22Rv1 (cell line): ENCODE measurements around the gene KRT9.
"Not testable (repeated sequence)": the region's sequence is repeated elsewhere in the genome, so short reads cannot be mapped to it uniquely, and the experiment has no call there.

Experiments used
- H3K27ac ChIP-seq: fragments of 450-650 bp; 2 replicates; pipeline ENCODE4 v1.5.1; 2017
- ZFX ChIP-seq: fragments of 450-650 bp; IDR thresholded peaks from 2 replicates; pipeline ENCODE4 v1.6.1; 2017; ENCODE audit warnings: antibody characterized with exemption, borderline replicate concordance
- TF ChIP-seq, protein P1 (sequence below): fragments of 450-650 bp; IDR thresholded peaks from 2 replicates; pipeline ENCODE4 v1.5.1; 2017; ENCODE audit warnings: mild to moderate bottlenecking

KRT9 gene

DNA sequence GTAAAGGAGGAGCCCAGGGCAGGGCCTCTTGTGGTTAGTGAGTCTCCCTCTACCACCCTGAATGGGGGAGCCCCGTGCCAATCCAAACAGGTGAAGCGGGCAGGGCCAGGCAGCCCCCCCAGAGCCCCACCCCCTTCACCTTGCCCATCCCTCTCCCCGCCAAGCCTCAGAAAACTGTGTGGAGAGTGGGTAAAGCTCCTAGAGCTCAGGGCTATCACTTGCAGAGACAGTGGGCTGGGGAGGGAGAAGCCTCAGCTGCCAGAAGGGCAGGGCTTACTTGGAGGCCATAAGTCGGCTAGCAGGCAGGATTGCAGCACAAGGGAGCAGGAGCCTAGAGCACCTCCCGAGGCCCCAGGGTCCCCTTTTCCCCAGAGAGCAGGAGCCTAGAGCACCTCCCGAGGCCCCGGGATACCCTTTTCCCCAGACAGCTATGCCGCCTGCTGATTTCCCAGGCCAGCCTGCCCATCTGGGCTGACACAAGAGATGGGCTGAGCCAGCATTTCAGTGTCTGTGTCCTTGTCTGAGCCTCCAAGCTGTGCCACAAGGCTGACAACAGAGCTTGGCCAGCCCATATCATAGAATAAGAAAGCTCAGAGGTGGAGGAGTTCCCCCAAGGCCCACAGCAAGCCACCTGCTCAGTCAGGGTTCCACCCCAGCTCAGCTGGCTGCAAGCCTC is 21.6 kb upstream of the KRT9 start:
- TF ChIP-seq, protein P1, sequence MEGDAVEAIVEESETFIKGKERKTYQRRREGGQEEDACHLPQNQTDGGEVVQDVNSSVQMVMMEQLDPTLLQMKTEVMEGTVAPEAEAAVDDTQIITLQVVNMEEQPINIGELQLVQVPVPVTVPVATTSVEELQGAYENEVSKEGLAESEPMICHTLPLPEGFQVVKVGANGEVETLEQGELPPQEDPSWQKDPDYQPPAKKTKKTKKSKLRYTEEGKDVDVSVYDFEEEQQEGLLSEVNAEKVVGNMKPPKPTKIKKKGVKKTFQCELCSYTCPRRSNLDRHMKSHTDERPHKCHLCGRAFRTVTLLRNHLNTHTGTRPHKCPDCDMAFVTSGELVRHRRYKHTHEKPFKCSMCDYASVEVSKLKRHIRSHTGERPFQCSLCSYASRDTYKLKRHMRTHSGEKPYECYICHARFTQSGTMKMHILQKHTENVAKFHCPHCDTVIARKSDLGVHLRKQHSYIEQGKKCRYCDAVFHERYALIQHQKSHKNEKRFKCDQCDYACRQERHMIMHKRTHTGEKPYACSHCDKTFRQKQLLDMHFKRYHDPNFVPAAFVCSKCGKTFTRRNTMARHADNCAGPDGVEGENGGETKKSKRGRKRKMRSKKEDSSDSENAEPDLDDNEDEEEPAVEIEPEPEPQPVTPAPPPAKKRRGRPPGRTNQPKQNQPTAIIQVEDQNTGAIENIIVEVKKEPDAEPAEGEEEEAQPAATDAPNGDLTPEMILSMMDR, result no peak
- TF ChIP-seq ZFX, result no peak
- no peak overlapping the region for H3K27ac ChIP-seq

DNA sequence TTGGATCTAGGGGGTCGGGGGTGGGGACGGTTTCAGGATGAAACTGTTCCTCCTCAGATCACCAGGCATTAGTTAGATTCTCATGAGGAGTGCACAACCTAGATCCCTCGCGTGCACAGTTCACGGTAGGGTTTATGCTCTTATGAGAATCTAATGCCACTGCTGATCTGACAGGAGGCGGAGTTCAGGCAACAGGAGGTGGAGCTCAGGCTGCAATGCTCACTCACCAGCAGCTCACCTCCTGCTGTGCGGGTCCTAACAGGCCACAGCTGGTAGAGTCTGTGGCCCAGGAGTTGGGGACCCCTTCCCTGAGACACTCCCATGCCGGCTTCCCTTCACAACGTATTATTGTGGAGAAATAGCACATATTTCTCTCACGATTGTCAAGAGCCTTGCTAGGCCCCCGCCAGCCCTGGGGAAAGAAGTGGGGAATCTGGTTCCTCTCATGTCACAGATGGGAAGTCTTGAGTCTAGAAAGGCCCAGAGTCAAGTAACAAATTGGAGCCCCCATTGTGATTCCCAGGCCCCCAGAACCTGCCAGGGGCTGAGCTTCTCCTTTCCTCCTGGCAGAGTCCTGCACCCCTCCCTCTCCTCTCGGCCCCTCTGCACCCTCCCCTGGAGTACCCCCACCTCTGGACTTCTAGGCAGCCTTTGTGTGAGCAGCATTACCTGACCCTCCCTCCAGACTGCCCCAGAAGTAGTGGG is 20.9 kb upstream of the KRT9 start:
- TF ChIP-seq, protein P1, result no peak
- TF ChIP-seq ZFX, result no peak
- H3K27ac ChIP-seq, result no peak overlapping the region

DNA sequence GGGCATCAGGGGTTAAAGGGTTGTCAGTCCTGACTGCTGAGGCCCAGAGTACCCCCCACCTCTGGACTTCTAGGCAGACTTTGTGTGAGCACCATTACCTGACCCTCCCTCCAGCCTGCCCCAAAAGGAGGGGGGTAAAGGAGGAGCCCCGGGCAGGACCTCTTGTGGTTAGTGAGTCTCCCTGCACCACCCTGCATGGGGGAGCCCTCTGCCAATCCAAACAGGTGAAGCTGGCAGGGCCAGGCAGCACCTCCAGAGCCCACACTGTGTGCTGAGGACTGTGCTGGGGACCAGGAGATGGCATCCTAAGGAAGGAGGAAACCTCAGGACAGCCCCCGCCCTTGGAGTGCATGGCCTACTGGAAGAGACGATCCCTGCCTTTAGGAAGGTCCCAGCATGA is 17.4 kb upstream of the KRT9 start:
- no peak overlapping the region for H3K27ac ChIP-seq
- TF ChIP-seq, protein P1, result no peak
- no peak for TF ChIP-seq ZFX

DNA sequence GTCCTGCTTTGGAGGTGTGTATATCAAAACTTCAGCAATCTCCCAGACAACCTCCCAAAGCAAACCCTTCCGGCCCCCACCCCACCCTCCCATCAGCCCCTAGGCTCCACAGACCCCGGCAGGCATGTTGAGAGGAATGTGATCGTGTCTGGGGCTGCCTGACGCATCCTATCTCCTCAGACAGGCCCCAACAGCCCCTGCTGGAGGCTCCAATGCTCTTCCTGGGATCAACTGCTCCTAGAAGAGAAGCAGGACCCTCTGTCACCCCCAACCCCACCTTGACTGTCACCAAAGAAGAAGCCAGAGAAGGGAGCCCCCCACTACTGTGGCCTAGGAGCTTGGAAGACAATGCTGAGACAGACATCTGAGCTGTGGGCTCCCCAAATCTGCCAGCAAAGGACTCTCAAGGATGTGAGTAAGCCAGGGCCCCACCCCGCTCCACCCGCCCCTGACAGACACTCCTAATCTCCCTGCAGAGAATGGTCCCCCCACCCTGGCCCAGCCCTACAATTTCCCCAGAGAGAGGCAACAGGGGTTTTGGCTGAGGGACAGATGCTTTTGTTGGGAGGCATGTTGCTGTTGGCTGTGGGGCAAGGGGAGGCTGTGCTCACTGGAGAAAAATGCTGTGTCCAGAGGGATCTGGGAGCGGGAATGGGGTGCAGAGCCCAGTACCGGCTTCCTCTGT is 16.4 kb upstream of the KRT9 start:
- H3K27ac ChIP-seq, result no peak overlapping the region
- TF ChIP-seq, protein P1, result no peak
- no peak for TF ChIP-seq ZFX

DNA sequence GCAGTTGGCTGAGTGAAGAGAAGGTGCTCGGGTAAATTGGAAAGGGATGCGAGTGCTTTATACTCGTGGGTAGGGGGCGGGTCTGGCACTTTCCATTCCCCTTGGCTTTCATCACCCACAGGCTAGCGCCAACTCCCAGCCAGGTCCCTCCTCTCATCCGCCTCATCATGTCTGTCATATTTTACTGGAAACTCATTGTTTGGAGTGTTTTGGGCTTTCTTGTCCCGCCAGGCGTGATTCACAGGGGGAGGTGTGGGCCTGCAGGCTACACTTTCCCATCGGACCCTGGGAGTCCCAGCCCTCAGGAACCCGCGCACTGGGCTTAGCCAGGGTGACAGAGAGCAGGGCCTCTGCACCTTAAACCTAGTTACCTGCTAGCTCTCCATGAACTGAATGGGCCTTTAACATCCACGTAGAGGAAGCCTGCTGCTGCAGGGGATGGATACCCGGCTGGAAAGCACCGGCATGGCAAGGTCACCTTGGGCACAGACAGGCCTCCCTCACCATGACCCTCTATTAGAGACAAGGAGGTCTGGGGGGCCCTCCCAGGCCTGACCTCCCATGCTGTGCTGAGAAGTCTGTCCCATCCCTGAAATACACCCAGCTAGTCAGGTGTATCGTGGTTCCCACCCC is 15.1 kb upstream of the KRT9 start, which contains the start of gene KRT14:
Gene KRT14, minus strand, starts transcription at position 33 of the 633 bp plus-strand sequence. CDS start 61 bp downstream, outside the sequence.
- H3K27ac ChIP-seq, result no peak within 1 kb of the TSS

DNA sequence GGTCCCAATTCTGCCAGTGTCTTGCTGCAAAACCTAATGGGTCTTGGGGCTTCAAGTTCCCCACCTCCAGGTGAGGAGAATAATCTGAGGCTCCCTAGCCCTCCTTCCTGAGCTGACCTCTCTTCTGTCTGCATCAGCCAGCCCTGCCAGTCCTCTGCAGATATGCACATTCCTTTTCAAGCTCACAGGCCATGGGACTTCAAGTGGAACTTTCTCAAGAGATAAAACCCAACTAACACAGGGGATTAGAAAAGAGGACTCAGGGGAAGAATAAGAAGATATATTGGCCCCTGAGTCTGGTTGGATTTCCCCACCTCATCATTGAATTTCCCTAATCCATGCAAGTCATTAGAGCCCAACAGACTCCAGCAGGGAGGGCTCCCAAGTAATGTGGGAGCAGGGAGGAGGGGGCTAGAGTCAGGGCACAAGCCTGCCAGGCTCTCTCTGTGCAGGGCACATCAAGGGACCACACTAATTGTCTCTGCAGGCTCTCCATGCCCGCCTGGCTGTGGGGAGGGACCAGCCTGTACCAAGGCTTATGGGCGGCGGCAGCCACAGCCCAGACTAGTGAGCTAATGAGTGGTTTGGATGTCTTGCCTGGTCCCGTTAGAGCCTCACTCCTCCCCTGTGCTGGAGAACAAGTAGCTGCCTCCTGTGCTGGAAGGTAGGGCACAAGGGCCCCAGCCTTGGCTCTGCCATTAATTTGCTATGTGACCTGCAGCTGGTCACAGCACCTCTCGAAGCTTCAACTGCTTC is 13.6 kb upstream of the KRT9 start:
- TF ChIP-seq, protein P1, result no peak
- TF ChIP-seq ZFX, result no peak

More for the DNA sequence above, 15.1 kb upstream of the KRT9 start, which contains the start of gene KRT14:
- TF ChIP-seq, protein P1, result no peak
- TF ChIP-seq ZFX, result no peak

DNA sequence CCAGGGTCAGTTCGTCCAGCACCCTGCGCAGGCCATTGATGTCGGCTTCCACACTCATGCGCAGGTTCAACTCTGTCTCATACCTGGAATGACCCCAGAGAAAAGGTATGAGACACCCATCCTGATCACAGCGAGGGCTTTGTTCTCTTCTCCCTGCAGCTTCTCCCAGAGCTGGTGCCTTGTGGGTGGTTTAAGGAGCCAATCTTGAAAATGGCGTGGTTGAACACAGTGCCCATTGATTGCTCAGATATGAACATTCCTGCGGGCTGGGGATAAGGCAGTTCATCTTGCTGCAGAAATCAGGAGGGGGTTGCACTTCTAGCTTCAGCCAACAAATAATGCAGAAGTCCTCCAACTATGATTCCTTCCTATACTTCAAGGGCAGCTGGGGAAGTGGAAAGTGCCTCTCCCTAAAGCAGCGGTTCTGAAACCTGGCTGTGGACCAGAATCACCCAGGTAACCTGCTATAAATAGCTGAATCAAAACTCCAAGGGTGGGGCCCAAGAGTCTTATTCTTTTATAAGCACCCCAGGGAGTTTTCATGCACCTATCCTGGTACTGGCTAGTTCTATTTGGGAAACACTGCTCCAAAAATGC is 12.6 kb upstream of the KRT9 start:
- not testable (repeated sequence) for H3K27ac ChIP-seq

More for the DNA sequence above, 13.6 kb upstream of the KRT9 start:
- no peak overlapping the region for H3K27ac ChIP-seq
